Stimulated activated CD4-positive, alpha-beta T cell treated with anti-CD3 and anti-CD28 coated beads, Interleukin-4, amount 100 ng/mL, for 48 hours (primary cell): ENCODE measurements around the gene KCNAB1.
"Not testable (repeated sequence)": the region's sequence is repeated elsewhere in the genome, so short reads cannot be mapped to it uniquely, and the experiment has no call there.

ENCODE experiments used
- DNase-seq, 2 donors: peaks; one replicate each; pipeline ENCODE4 v3.0.0-alpha.2; 2020; ENCODE audit warnings: low read depth in 2 of 2

The KCNAB1 gene

DNA sequence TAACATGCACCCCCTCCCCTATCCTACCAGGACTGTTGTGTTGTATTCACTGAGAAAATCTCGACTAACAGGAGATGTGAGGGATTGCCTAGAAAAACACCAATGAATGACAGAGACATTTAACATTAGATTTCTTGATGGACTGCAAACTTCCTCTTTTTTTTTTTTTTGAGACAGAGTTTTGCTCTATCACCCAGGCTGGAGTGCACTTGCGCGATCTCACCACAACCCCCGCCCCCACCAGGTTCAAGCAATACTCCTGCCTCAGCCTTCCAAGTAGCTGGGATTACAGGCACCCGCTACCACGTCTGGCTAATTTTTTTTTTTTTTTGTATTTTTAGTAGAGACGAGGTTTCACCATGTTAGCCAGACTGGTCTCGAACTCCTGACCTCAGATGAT lies 17.0 kb downstream of the KCNAB1 start:
- DNase-seq: not testable (repeated sequence)

- DNase-seq: no peak
These were observed 19.7 kb downstream of the KCNAB1 start for GRCh38 chr3:156140001-156140595.

DNA sequence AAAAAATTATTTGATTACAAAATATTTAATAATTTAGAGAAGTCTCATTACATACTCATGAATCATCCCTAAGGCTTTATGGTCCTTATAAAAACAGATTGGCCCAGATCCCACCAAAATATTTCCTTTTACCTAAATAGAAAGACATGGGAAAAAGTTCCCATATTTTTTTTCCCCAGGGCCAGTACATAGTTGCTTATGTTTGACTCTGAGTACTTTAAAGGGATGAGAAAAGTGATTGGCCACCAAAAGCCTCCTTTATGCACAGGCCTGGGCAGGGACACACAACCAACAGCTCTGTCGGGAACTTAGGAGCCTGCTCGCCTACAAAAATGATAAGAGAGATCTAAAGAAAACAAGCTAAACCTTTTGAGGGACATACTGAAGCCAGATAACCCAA lies 22.3 kb downstream of the KCNAB1 start:
- no peak for DNase-seq

- DNase-seq: no peak
These were observed 22.8 kb downstream of the KCNAB1 start for GRCh38 chr3:156143136-156143535.

GRCh38 chr3:156144060-156144459 lies 23.7 kb downstream of the KCNAB1 start:
- DNase-seq: no peak

GRCh38 chr3:156145866-156146265 lies 25.5 kb downstream of the KCNAB1 start:
- no peak for DNase-seq

DNA sequence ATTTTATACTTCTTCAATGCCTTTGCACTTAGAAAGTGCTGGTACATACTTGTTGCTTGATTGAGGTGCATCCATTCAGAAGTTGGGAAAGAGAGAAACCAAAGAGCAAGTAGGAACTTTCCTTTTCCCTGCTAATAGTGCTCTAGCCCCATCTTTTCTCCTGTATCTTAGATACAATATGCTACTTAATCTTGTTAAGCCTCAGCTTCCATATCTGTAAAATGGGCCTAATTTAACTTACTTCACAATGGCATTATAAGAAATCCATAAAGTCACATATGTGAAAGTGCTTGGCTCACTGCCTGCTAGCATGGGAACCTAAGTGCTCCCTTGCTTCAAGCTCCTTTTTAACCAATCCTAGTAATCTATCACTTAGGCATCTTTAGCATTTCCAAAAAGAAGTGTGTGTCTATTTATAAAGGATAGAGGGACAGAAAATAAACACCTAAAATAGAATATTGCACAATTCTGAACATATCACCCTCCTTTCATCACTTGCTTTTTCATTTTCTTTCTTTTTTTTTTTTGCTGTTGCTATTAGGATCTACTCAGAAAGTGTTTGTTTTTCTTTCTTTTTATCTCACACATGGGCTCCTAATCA lies 28.1 kb downstream of the KCNAB1 start:
- no peak for DNase-seq

DNA sequence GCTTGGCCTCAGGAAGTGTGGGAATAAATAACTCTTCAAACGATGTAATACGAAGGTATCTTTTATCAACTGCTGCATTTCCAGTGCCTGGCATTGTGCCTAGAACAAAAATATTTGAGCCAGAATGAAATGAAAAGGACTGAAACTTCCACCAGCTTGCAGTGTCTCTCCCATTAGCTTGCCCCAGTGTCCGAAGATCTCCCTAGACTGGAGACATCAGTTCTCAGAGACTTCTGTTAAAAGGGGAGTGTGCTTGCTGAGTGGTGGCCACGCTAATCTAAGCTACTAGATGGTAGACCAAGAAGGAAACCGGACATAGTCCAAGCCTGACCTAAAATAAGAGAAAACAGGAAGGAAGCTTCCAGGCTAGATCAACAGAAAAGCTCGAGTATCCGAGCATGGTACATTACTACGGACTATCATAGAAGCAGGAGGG lies 28.6 kb downstream of the KCNAB1 start:
- DNase-seq: no peak

GRCh38 chr3:156149876-156150275 lies 29.5 kb downstream of the KCNAB1 start:
- DNase-seq: no peak

- DNase-seq: no peak
These were observed 30.2 kb downstream of the KCNAB1 start for GRCh38 chr3:156150434-156151066.

DNA sequence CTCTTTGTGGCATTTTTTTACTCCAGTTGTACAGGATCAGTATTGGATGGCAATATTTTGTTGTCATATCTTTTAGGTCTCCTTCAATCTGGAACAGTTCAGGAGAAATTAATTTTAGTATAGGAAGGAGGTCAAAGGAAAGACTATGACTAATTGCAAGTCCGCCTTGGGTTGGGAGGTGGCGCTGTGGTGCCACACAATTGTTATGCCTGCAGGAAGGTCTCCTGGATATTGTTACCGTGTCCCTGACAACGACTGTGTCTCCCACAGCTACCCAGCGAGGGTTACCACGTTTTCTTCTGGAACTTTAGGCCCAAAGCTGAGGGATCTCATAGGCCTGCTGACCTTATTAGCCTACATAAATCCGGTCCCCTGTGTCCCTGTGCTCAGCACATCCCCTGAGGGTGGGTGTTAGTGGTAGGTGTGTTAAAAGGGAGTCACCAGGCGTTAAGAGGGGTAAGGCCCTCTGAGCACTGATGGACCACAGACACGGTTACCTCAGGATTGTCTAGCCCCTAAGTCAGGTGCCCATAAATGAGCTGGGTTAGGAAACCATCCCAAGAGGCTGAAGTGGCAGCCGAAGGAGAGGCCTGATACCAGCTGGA lies 31.5 kb downstream of the KCNAB1 start:
- peak; percentile 34 to 41 for DNase-seq

GRCh38 chr3:156158656-156159295 lies 38.4 kb downstream of the KCNAB1 start:
- no peak for DNase-seq

GRCh38 chr3:156160647-156161046 lies 40.3 kb downstream of the KCNAB1 start:
- no peak for DNase-seq

GRCh38 chr3:156161172-156161571 lies 40.8 kb downstream of the KCNAB1 start:
- DNase-seq: no peak

DNA sequence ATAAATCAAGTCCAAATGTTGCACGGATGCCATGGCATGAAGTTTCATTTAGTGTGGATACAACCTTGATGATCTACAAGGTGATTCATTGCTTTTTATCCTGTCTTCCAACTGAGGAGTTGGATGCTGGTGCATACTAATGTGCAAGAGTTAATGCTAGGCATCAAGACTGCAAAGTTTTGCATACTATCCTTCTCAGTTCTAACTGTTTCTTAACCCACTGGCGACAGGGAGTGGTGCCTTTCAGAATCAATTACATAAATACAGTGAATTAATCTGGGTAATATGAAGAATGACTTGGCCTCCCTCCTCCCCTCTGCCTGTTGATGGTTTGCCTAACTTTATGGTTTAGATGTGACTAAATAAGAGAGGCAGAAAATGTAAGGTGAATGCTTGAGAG lies 43.5 kb downstream of the KCNAB1 start:
- no peak for DNase-seq

GRCh38 chr3:156166808-156167207 lies 46.4 kb downstream of the KCNAB1 start:
- no peak for DNase-seq

DNA sequence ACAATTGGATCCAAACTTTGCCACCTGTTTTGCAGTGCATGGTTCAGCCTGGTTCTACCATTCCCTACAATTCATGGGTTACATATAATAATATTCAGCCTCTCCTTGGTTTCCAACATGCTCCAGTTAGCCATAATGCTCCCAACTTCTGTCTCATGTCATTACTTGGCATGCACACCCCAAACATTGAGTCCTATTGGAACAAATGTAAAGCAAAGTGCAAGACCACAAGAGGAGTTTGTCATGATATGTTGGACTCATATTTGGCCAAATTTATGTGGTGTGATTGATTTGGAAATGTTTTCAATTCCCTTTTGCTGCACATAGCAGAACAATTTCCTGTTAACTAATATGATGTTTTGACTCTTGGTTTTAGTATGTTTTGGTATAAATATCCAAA lies 50.2 kb downstream of the KCNAB1 start:
- no peak for DNase-seq

DNA sequence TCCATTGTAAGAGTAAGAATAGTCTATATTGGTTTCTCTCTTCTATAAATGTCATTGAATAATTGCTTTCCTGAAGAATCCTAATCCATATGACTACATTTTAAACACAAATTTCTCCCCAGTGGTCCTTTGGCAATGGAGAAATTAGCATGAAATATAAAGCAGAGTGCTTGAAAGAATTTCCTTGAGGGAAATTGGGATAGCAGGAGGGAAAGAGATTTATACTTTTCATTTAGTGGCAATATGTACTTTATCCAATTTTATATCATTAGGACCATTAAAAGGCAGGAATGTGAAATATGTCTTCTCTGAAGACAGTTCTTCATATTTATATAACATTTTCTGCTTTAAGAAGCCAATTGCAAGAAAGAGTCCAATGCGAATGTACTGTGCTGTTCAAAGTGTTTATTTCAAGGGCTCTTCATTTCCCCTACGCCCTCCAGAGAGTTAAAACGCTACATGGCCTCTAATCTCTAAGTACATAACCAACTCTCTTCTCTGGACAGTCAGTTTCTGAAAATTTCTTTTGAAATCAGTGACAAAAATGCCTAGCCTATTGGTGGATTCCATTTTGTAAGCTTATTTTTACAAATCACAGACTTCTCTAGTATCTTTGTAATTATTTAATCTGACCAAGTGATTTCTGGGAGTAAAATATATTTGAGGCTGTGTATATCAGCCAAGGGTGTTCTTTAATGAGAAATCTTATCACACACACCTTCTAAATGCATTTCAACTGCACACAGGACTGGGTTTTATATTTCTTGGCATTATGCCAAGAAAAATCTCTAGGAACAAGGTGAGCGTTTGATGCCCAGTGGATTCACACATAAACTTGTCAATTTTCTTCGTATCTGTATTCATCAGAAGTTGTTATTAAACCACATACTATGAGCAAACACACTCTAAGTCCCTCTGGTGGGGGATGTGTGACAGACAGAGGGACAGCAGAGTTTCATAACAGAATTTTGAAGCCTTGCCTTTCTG lies 51.2 kb downstream of the KCNAB1 start:
- no peak for DNase-seq

GRCh38 chr3:156172536-156172935 lies 52.2 kb downstream of the KCNAB1 start:
- DNase-seq: no peak

- no peak for DNase-seq
These were observed 54.0 kb downstream of the KCNAB1 start for GRCh38 chr3:156174229-156174847.

DNA sequence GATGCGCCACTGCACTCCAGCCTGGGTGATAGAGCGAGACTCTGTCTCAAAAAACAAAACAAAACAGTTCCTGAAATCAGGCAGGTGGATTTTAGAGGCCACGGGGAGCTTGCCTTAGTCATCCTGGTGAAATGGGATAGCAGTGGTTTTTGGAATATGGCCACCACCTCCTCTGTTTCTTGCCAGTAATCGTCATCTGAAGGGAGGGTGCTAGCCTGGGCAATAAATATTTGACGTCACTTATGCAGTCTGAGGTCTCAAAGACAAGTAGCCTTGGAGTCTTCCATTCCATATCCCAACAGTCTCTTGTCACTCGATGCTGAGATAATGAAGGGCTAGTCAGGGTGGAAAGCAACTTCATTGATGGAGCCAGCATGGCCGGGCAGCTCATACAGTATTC lies 55.2 kb downstream of the KCNAB1 start:
- no peak for DNase-seq
